Measurements from ENCODE around the gene KRTAP5-6.

KRTAP5-6 gene

GRCh38 chr11:1673446-1674172 is 23.4 kb upstream of the KRTAP5-6 start:
- TF ChIP-seq ZNF384 (IDR thresholded peaks at IDR 0.05) (no peak), SP1 (IDR thresholded peaks at IDR 0.05) (no peak), CTBP1 (IDR thresholded peaks at IDR 0.05; ENCODE audit: borderline replicate concordance) (no peak), FOXA1 (IDR thresholded peaks at IDR 0.05) (no peak), ARNT (IDR thresholded peaks at IDR 0.05) (no peak), HDGF (IDR thresholded peaks at IDR 0.05; ENCODE audit: borderline replicate concordance) (no peak), PKNOX1 (IDR thresholded peaks at IDR 0.05) (no peak), NFRKB (IDR thresholded peaks at IDR 0.05) (no peak), L3MBTL2 (conservative IDR thresholded peaks at IDR 0.05) (no peak)
- ChIA-PET POLR2A (interaction anchor here (0.6 kb wide), 1 partner anchor 39 kb away, joined by 3 read pairs; no protein-coding TSS in a partner anchor), CTCF (interaction anchor here (0.7 kb wide), 2 partner anchors 159 to 234 kb away, joined by 3 to 6 read pairs; no protein-coding TSS in a partner anchor)
- DNase-seq (ENCODE audit: extremely low spot score), result no peak

- TF ChIP-seq HDGF (IDR thresholded peaks at IDR 0.05; ENCODE audit: borderline replicate concordance) (no peak), TARDBP (IDR thresholded peaks at IDR 0.05) (no peak), LEF1 (IDR thresholded peaks at IDR 0.05; ENCODE audit: borderline replicate concordance) (no peak), FOXM1 (IDR thresholded peaks at IDR 0.05; ENCODE audit: borderline replicate concordance) (no peak), ZNF384 (IDR thresholded peaks at IDR 0.05) (no peak), CTBP1 (IDR thresholded peaks at IDR 0.05; ENCODE audit: borderline replicate concordance) (no peak), BHLHE40 (IDR thresholded peaks at IDR 0.05; ENCODE audit: borderline replicate concordance) (no peak), PKNOX1 (IDR thresholded peaks at IDR 0.05) (no peak), SUZ12 (IDR thresholded peaks at IDR 0.05) (no peak), ELF4 (IDR thresholded peaks at IDR 0.05) (no peak), L3MBTL2 (conservative IDR thresholded peaks at IDR 0.05) (no peak), NFRKB (IDR thresholded peaks at IDR 0.05) (no peak), SP1 (IDR thresholded peaks at IDR 0.05) (no peak), FOXK2 (IDR thresholded peaks at IDR 0.05) (no peak), ARNT (IDR thresholded peaks at IDR 0.05) (no peak), FOXA1 (IDR thresholded peaks at IDR 0.05) (no peak)
- ChIA-PET POLR2A (no interaction called here), CTCF (interaction anchor here (0.7 to 1.5 kb wide), 3 partner anchors 22 to 233 kb away, joined by 3 to 6 read pairs (median 5); no protein-coding TSS in a partner anchor)
- no peak for DNase-seq (ENCODE audit: extremely low spot score)
Observed at GRCh38 chr11:1674173-1675131, 22.5 kb upstream of the KRTAP5-6 start.

GRCh38 chr11:1675536-1676228 is 21.3 kb upstream of the KRTAP5-6 start:
- no peak for TF ChIP-seq FOXA1 (IDR thresholded peaks at IDR 0.05)
- TF ChIP-seq L3MBTL2 (conservative IDR thresholded peaks at IDR 0.05), result no peak
- no peak for TF ChIP-seq SP1 (IDR thresholded peaks at IDR 0.05)
- TF ChIP-seq ZNF384 (IDR thresholded peaks at IDR 0.05), result no peak
- no peak for TF ChIP-seq FOXK2 (IDR thresholded peaks at IDR 0.05)
- TF ChIP-seq ARNT (IDR thresholded peaks at IDR 0.05), result no peak
- CTCF ChIA-PET, result interaction anchor here (0.7 to 1.5 kb wide), 3 partner anchors 18 to 559 kb away, joined by 4 to 6 read pairs (median 5); no protein-coding TSS in a partner anchor
- no peak for DNase-seq (ENCODE audit: extremely low spot score)
- POLR2A ChIA-PET, result interaction anchor here (0.6 kb wide), 1 partner anchor 30 kb away, joined by 3 read pairs; no protein-coding TSS in a partner anchor

GRCh38 chr11:1676229-1676740 is 20.7 kb upstream of the KRTAP5-6 start:
- ChIA-PET CTCF (interaction anchor here (1.4 kb wide), 1 partner anchor 18 kb away, joined by 4 read pairs; no protein-coding TSS in a partner anchor), POLR2A (no interaction called here)
- DNase-seq (ENCODE audit: extremely low spot score), result no peak
- TF ChIP-seq CTBP1 (IDR thresholded peaks at IDR 0.05; ENCODE audit: borderline replicate concordance) (no peak), BHLHE40 (IDR thresholded peaks at IDR 0.05; ENCODE audit: borderline replicate concordance) (no peak), ARNT (IDR thresholded peaks at IDR 0.05) (no peak), L3MBTL2 (conservative IDR thresholded peaks at IDR 0.05) (no peak), SP1 (IDR thresholded peaks at IDR 0.05) (no peak), TARDBP (IDR thresholded peaks at IDR 0.05) (no peak), PKNOX1 (IDR thresholded peaks at IDR 0.05) (no peak), LEF1 (IDR thresholded peaks at IDR 0.05; ENCODE audit: borderline replicate concordance) (no peak), FOXA1 (IDR thresholded peaks at IDR 0.05) (no peak), SUZ12 (IDR thresholded peaks at IDR 0.05) (no peak), ELF4 (IDR thresholded peaks at IDR 0.05) (no peak), ZNF384 (IDR thresholded peaks at IDR 0.05) (no peak), NFRKB (IDR thresholded peaks at IDR 0.05) (no peak), FOXM1 (IDR thresholded peaks at IDR 0.05; ENCODE audit: borderline replicate concordance) (no peak), FOXK2 (IDR thresholded peaks at IDR 0.05) (no peak), HDGF (IDR thresholded peaks at IDR 0.05; ENCODE audit: borderline replicate concordance) (no peak)
